HCT116 (cell line): Measurements from ENCODE around the gene NDC80. TPM values are rescaled to one million over a fixed set of nuclear protein-coding genes. Genes with fewer than 3 reads are reported as not detected.

ENCODE experiments used
- ATAC-seq: fragments of 200-7000 bp; cut with Tn5 transposase; 2 replicates; pipeline ENCODE4 v1.9.1; 2020; ENCODE audit warnings: mild to moderate bottlenecking, moderate library complexity
- BruUV-seq: library from RNA; stranded (reverse); fragments of 400-500 nt; replicated peaks from 2 replicates; lab custom pipeline; 2021; lab: Mats Ljungman, UMichigan
- CTCF ChIA-PET: fragments of 300-600 bp; sonication (Branson Sonifier 250); formaldehyde crosslinking; loops from one replicate; lab custom pipeline; 2021; ENCODE audit warnings: antibody characterized with exemption; lab: Charles Lee
- POLR2A ChIA-PET: fragments of 300-600, 350-600 bp; sonication (Branson Sonifier 250); formaldehyde crosslinking; loops from one replicate; lab custom pipeline; 2021; ENCODE audit warnings: antibody characterized with exemption; lab: Charles Lee
- RAD21 ChIA-PET, 2 experiments: fragments of 300-600 bp; sonication (Branson Sonifier 250); formaldehyde crosslinking; loops; one replicate each; lab custom pipeline; 2023; ENCODE audit warnings: low total read pairs in 2 of 2; ENCODE audit not compliant: uncharacterized antibody in 2 of 2, unreplicated experiment in 2 of 2, low non-redundant PET in 1 of 2; lab: Charles Lee
- DNase-seq: peaks from one replicate; pipeline ENCODE4 v3.0.0-alpha.2; 2010; ENCODE audit warnings: low read depth, low spot score
- H2AFZ ChIP-seq: fragments of 200-600 bp; shearing (Covaris generic), sonication (generic); 2 replicates; pipeline ENCODE4 v1.6.1; 2017; ENCODE audit warnings: low read depth, mixed run types, mixed read lengths, antibody characterized with exemption, low read length; ENCODE audit not compliant: poor library complexity, severe bottlenecking
- H3K27ac ChIP-seq: 2 replicates; pipeline ENCODE4 v1.5.1; 2012; ENCODE audit warnings: low read depth, low read length
- H3K27me3 ChIP-seq: fragments of 200-600 bp; sonication (generic); 2 replicates; pipeline ENCODE4 v1.6.1; 2016; ENCODE audit warnings: mixed run types, low read length, mixed read lengths; ENCODE audit not compliant: insufficient read depth
- H3K36me3 ChIP-seq, 2 experiments: fragments of 200-500 bp in 1 of 2; fragments of 200-600 bp in 1 of 2; sonication (Bioruptor generic) in 1 of 2; sonication (generic) in 1 of 2; 2 replicates each; pipeline versions ENCODE4 v1.5.1 to v1.6.1; 2014 to 2016; ENCODE audit warnings: low read length in 2 of 2, inconsistent platforms in 1 of 2, mixed read lengths in 1 of 2, mixed run types in 1 of 2; ENCODE audit not compliant: insufficient read depth in 2 of 2, control insufficient read depth in 1 of 2
- H3K4me1 ChIP-seq, 2 experiments: fragments of 200-600 bp in 1 of 2; sonication (generic) in 1 of 2; 2 replicates each; pipeline versions ENCODE4 v1.5.1 to v1.6.1; 2012 to 2017; ENCODE audit warnings: low read length in 2 of 2, inconsistent platforms in 1 of 2, mild to moderate bottlenecking in 1 of 2, mixed read lengths in 1 of 2, mixed run types in 1 of 2, moderate library complexity in 1 of 2; ENCODE audit not compliant: insufficient read depth in 2 of 2, control insufficient read depth in 1 of 2
- H3K4me2 ChIP-seq: fragments of 200-600 bp; sonication (generic); 2 replicates; pipeline ENCODE4 v1.6.1; 2017; ENCODE audit warnings: mixed run types, low read length, mixed read lengths
- H3K4me3 ChIP-seq, 2 experiments: fragments of 200-600 bp in 1 of 2; sonication (generic) in 1 of 2; replicated peaks in 1 of 2; 2 replicates each; pipeline ENCODE4 v1.5.1; 2011 to 2016; ENCODE audit warnings: low read length in 2 of 2, control low read depth in 1 of 2, low read depth in 1 of 2, mild to moderate bottlenecking in 1 of 2, mixed read lengths in 1 of 2, mixed run types in 1 of 2
- H3K79me2 ChIP-seq: fragments of 200-600 bp; sonication (generic); 2 replicates; pipeline ENCODE4 v1.6.1; 2017; ENCODE audit warnings: mild to moderate bottlenecking, mixed run types, low read length, moderate library complexity, mixed read lengths; ENCODE audit not compliant: insufficient read depth
- H3K9ac ChIP-seq: fragments of 200-600 bp; sonication (generic); 2 replicates; pipeline ENCODE4 v1.6.1; 2016; ENCODE audit warnings: low read length, mixed read lengths
- H3K9me2 ChIP-seq: fragments of 200-600 bp; sonication (generic), shearing (Covaris generic); 2 replicates; pipeline ENCODE4 v1.6.1; 2017; ENCODE audit warnings: mixed run types, mild to moderate bottlenecking, moderate library complexity; ENCODE audit not compliant: insufficient read depth
- H3K9me3 ChIP-seq, 2 experiments: fragments of 200-500 bp in 1 of 2; fragments of 200-600 bp in 1 of 2; sonication (Bioruptor generic) in 1 of 2; sonication (generic) in 1 of 2; 2 replicates each; pipeline ENCODE4 v1.6.1; 2014 to 2017; ENCODE audit warnings: low read length in 2 of 2, mixed read lengths in 2 of 2, inconsistent platforms in 1 of 2, low read depth in 1 of 2, mild to moderate bottlenecking in 1 of 2, mixed run types in 1 of 2, moderate library complexity in 1 of 2; ENCODE audit not compliant: control insufficient read depth in 1 of 2, insufficient read depth in 1 of 2
- H4K20me1 ChIP-seq: fragments of 200-600 bp; sonication (generic), shearing (Covaris generic); 2 replicates; pipeline ENCODE4 v1.6.1; 2017; ENCODE audit warnings: mixed run types, mild to moderate bottlenecking, moderate library complexity; ENCODE audit not compliant: insufficient read depth
- ATF3 ChIP-seq: IDR thresholded peaks from 2 replicates; pipeline ENCODE4 v1.6.1; 2012
- ELF1 ChIP-seq: IDR thresholded peaks from 2 replicates; pipeline ENCODE4 v1.6.1; 2012; ENCODE audit warnings: low read depth, borderline replicate concordance
- MAX ChIP-seq: IDR thresholded peaks from 2 replicates; pipeline ENCODE4 v1.6.1; 2012
- RAD21 ChIP-seq: IDR thresholded peaks from 2 replicates; pipeline ENCODE4 v1.6.1; 2012; ENCODE audit warnings: low read depth, mild to moderate bottlenecking
- SRF ChIP-seq: IDR thresholded peaks from 2 replicates; pipeline ENCODE4 v1.6.1; 2012; ENCODE audit warnings: low read depth
- ZBTB33 ChIP-seq: IDR thresholded peaks from 2 replicates; pipeline ENCODE4 v1.6.1; 2011; ENCODE audit warnings: mild to moderate bottlenecking, low read length, moderate library complexity; ENCODE audit not compliant: insufficient replicate concordance; ENCODE audit errors: extremely low read depth
- ZFX ChIP-seq: fragments of 450-650 bp; IDR thresholded peaks from 2 replicates; pipeline ENCODE4 v1.6.1; 2017
- intact Hi-C: fragments of 100-400 bp; cut with micrococcal nuclease; formaldehyde crosslinking; loops from 2 replicates; pipeline ENCODE4 v1.10.0; 2022
- total RNA-seq: library from RNA; stranded (reverse); gene quantifications from one replicate; pipeline ENCODE4 v1.2.1, GENCODE V29; 2021; ENCODE audit not compliant: unreplicated experiment

NDC80 gene
- total RNA-seq, 1 experiment from 2014 or later = 46.0 TPM

- ChIA-PET POLR2A (interaction anchor here (1.1 kb wide), 1 partner anchor 48 kb away, joined by 4 read pairs; no protein-coding TSS in a partner anchor), CTCF (no interaction called here), RAD21 (no interaction called here)
- TF ChIP-seq ELF1 (no peak), MAX (no peak), ZFX (no peak), ATF3 (no peak), SRF (no peak), RAD21 (no peak), ZBTB33 (no peak)
- Histone ChIP-seq H3K4me3 (peak overlapping the region; percentile 89 to 93), H3K4me2 (peak overlapping the region; percentile 83), H4K20me1 (peaks cover 17% of the 10 kb centered on the region; the same call in 1 of the 2 replicates), H3K79me2 (peaks cover 41% of the 10 kb centered on the region), H3K27me3 (no peaks in the 10 kb centered on the region), H3K9me3 (no peaks in the 10 kb centered on the region), H3K27ac (peak overlapping the region; percentile 93), H3K36me3 (no peaks in the 10 kb centered on the region), H3K9ac (peak overlapping the region; percentile 90), H3K4me1 (peaks cover 30 to 43% of the 10 kb centered on the region in 2 experiments), H2AFZ (no peak overlapping the region), H3K9me2 (no peaks in the 10 kb centered on the region)
- intact Hi-C loops = loop anchor here (5.0 kb wide), 1 partner anchor 83 kb away; the partner anchor contains the start of genes METTL4 and NDC80
- DNase-seq = no peak
- ATAC-seq = no peak
- BruUV-seq = no TSS peak
Observed at GRCh38 chr18:2654928-2655177, 83.5 kb downstream of the NDC80 start.
